A549 (cell line): Measurements from ENCODE around the gene THEMIS.

Experiments used
- BCL3 ChIP-seq: fragments of >200 bp; sonication (Bioruptor Twin); formaldehyde crosslinking; IDR thresholded peaks from 3 replicates; pipeline ENCODE4 v1.6.1; 2016
- CTCF ChIP-seq: fragments of >200 bp; sonication (Bioruptor Twin); formaldehyde crosslinking; IDR thresholded peaks from 3 replicates; pipeline ENCODE4 v1.5.1; 2016
- ELK1 ChIP-seq: fragments of 150-350 bp; IDR thresholded peaks from 2 replicates; pipeline ENCODE4 v1.6.1; 2014; ENCODE audit warnings: low read depth, mild to moderate bottlenecking, low read length
- FOSL2 ChIP-seq, 2 experiments: fragments of 450-650 bp in 1 of 2; fragments of >200 bp in 1 of 2; sonication (Bioruptor Twin) in 1 of 2; formaldehyde crosslinking; IDR thresholded peaks; 2 replicates each; pipeline versions ENCODE4 v1.5.0 to v1.6.1; 2016 to 2020; ENCODE audit warnings: mild to moderate bottlenecking in 1 of 2, moderate library complexity in 1 of 2
- HDAC2 ChIP-seq: fragments of 200-600 bp; sonication (generic); IDR thresholded peaks from 2 replicates; pipeline ENCODE4 v1.6.1; 2016
- KDM1A ChIP-seq: fragments of 200-600 bp; sonication (generic); IDR thresholded peaks from 2 replicates; pipeline ENCODE4 v1.6.1; 2016; ENCODE audit warnings: low read depth, mild to moderate bottlenecking
- MAFK ChIP-seq: fragments of 450-650 bp; IDR thresholded peaks from 2 replicates; pipeline ENCODE4 v1.6.1; 2014; ENCODE audit not compliant: partially characterized antibody
- MAX ChIP-seq: IDR thresholded peaks from 2 replicates; pipeline ENCODE4 v1.6.1; 2012
- POLR2A ChIP-seq: IDR thresholded peaks from 2 replicates; pipeline ENCODE4 v1.6.1; 2012; ENCODE audit warnings: mild to moderate bottlenecking, low read length
- RAD21 ChIP-seq, 2 experiments: fragments of >200 bp in 1 of 2; sonication (Bioruptor Twin) in 1 of 2; formaldehyde crosslinking in 1 of 2; IDR thresholded peaks in 1 of 2; conservative IDR thresholded peaks in 1 of 2; 2 replicates in 1 of 2; 3 replicates in 1 of 2; pipeline ENCODE4 v1.6.1; 2012 to 2018; ENCODE audit warnings: inconsistent platforms in 1 of 2
- RCOR1 ChIP-seq: fragments of 150-350 bp; IDR thresholded peaks from 2 replicates; pipeline ENCODE4 v1.6.1; 2014; ENCODE audit warnings: antibody characterized with exemption, low read length, low read depth

- TF ChIP-seq KDM1A (no peak), CTCF (no peak), MAFK (no peak), ELK1 (no peak), RCOR1 (no peak), HDAC2 (no peak), FOSL2 (IDR thresholded peaks at IDR 0.05) (no peak), FOSL2 (CRISPR knock-in tag; IDR thresholded peaks at IDR 0.05) (no peak), POLR2A (no peak), RAD21 (conservative IDR thresholded peaks at IDR 0.05 in 1 of 2, IDR thresholded peaks at IDR 0.05 in 1 of 2) (no peak), MAX (no peak), BCL3 (no peak)
Observed at GRCh38 chr6:127816643-127817042, 84.2 kb downstream of the THEMIS start.
